HepG2 (cell line): Measurements from ENCODE around the gene SLC25A36. TPM values are rescaled to one million over a fixed set of nuclear protein-coding genes. Genes with fewer than 3 reads are reported as not detected.

Source experiments
- ATAC-seq: fragments of 200-7000 bp; cut with Tn5 transposase; 3 replicates; pipeline ENCODE4 v1.9.1; 2020; ENCODE audit warnings: mild to moderate bottlenecking, moderate library complexity
- BruUV-seq: library from RNA; stranded (reverse); fragments of 400-500 nt; replicated peaks from 2 replicates; lab custom pipeline; 2021; lab: Mats Ljungman, UMichigan
- CTCF ChIA-PET: fragments of 300-600 bp; formaldehyde crosslinking; extraction: SDS; loops from one replicate; lab custom pipeline; 2021; ENCODE audit warnings: low total read pairs, inconsistent platforms, low intra/inter-chr PET ratio; lab: Yijun Ruan, JAX
- POLR2A ChIA-PET: fragments of 350-600 bp; sonication (Branson Sonifier 250); formaldehyde crosslinking; loops from one replicate; lab custom pipeline; 2020; ENCODE audit warnings: antibody characterized with exemption, inconsistent platforms; lab: Yijun Ruan, JAX
- DNase-seq: peaks from one replicate; pipeline ENCODE4 v3.0.0-alpha.2; 2015; ENCODE audit warnings: low spot score
- FAIRE-seq: peaks from 3 replicates; lab custom pipeline; 2011; peaks lifted over from hg19 to GRCh38; lab: Jason Lieb, UNC
- H2AFZ ChIP-seq: one replicate; pipeline ENCODE4 v1.6.1; 2011; ENCODE audit warnings: low read length, inconsistent platforms
- H3K27ac ChIP-seq: fragments of 300-600 bp; 3 replicates; pipeline ENCODE4 v1.8.0; 2011; ENCODE audit warnings: mixed run types, mild to moderate bottlenecking, mixed read lengths, low read length, inconsistent platforms; ENCODE audit not compliant: insufficient read depth; ENCODE audit errors: extremely low read length
- H3K27me3 ChIP-seq, 2 experiments: fragments of 200-600 bp in 1 of 2; 2 replicates in 1 of 2; 3 replicates in 1 of 2; pipeline versions ENCODE4 v1.6.0 to v1.8.0; 2011; ENCODE audit warnings: low read length in 2 of 2, mild to moderate bottlenecking in 2 of 2, moderate library complexity in 2 of 2, inconsistent platforms in 1 of 2; ENCODE audit not compliant: insufficient read depth in 2 of 2, control insufficient read depth in 1 of 2
- H3K36me3 ChIP-seq, 2 experiments: fragments of 200-600 bp in 1 of 2; replicated peaks in 1 of 2; 2 replicates in 1 of 2; 3 replicates in 1 of 2; pipeline versions ENCODE4 v1.5.1 to v1.8.0; 2011; ENCODE audit warnings: low read length in 2 of 2, inconsistent platforms in 1 of 2; ENCODE audit not compliant: insufficient read depth in 2 of 2, control insufficient read depth in 1 of 2
- H3K4me1 ChIP-seq: 2 replicates; pipeline ENCODE4 v1.5.1; 2012; ENCODE audit warnings: low read length, inconsistent platforms; ENCODE audit not compliant: insufficient read depth
- H3K4me2 ChIP-seq: 2 replicates; pipeline ENCODE4 v1.6.0; 2011; ENCODE audit warnings: low read depth, low read length, inconsistent platforms
- H3K4me3 ChIP-seq, 3 experiments: fragments of 200-600 bp in 1 of 3; sonication (generic), shearing (Covaris generic) in 1 of 3; replicated peaks in 1 of 3; 2 replicates each; pipeline ENCODE4 v1.5.1; 2011 to 2016; ENCODE audit warnings: low read length in 3 of 3, inconsistent platforms in 2 of 3, low read depth in 2 of 3, mild to moderate bottlenecking in 2 of 3, control low read depth in 1 of 3, mixed read lengths in 1 of 3; ENCODE audit not compliant: insufficient read depth in 1 of 3
- H3K79me2 ChIP-seq: one replicate; pipeline ENCODE4 v1.6.1; 2011; ENCODE audit warnings: low read length, inconsistent platforms; ENCODE audit not compliant: insufficient read depth
- H3K9ac ChIP-seq: 2 replicates; pipeline ENCODE4 v1.6.0; 2011; ENCODE audit warnings: mild to moderate bottlenecking, low read depth, low read length, inconsistent platforms; ENCODE audit not compliant: insufficient read depth
- H3K9me3 ChIP-seq: 2 replicates; pipeline ENCODE4 v1.5.1; 2012; ENCODE audit warnings: mild to moderate bottlenecking, low read length
- H4K20me1 ChIP-seq: 2 replicates; pipeline ENCODE4 v1.6.0; 2011; ENCODE audit warnings: inconsistent platforms, mild to moderate bottlenecking, low read length, moderate library complexity; ENCODE audit not compliant: insufficient read depth
- ISL2 ChIP-seq: sonication (generic); formaldehyde crosslinking; IDR thresholded peaks from 2 replicates; pipeline ENCODE4 v1.5.0; 2020; ENCODE audit warnings: missing genetic modification reagents
- KAT2B ChIP-seq: fragments of 150-350 bp; IDR thresholded peaks from 2 replicates; pipeline ENCODE4 v1.6.1; 2014; ENCODE audit warnings: low read depth, low read length, borderline replicate concordance
- PLRG1 ChIP-seq: fragments of 450-650 bp; conservative IDR thresholded peaks from 2 replicates; pipeline ENCODE4 v1.6.1; 2016
- PRMT3 ChIP-seq: sonication (generic); formaldehyde crosslinking; IDR thresholded peaks from 2 replicates; pipeline ENCODE4 v1.8.1; 2022; ENCODE audit warnings: low read depth, mild to moderate bottlenecking, moderate library complexity, missing genetic modification reagents, borderline replicate concordance
- ZBTB46 ChIP-seq: sonication (generic); formaldehyde crosslinking; IDR thresholded peaks from 2 replicates; pipeline ENCODE4 v1.4.0; 2020; ENCODE audit warnings: mild to moderate bottlenecking, missing genetic modification reagents, borderline replicate concordance
- ZNF274 ChIP-seq: sonication (generic); formaldehyde crosslinking; IDR thresholded peaks from 2 replicates; pipeline ENCODE4 v1.5.1; 2020; ENCODE audit warnings: mild to moderate bottlenecking, missing genetic modification reagents
- ZNF33B ChIP-seq: sonication (generic); formaldehyde crosslinking; IDR thresholded peaks from 2 replicates; pipeline ENCODE4 v1.5.1; 2020; ENCODE audit warnings: mild to moderate bottlenecking, missing genetic modification reagents
- ZNF691 ChIP-seq: sonication (generic); formaldehyde crosslinking; IDR thresholded peaks from 2 replicates; pipeline ENCODE4 v1.4.0; 2020; ENCODE audit warnings: missing genetic modification reagents, low read depth, mild to moderate bottlenecking, borderline replicate concordance
- ZSCAN25 ChIP-seq: sonication (generic); formaldehyde crosslinking; IDR thresholded peaks from 2 replicates; pipeline ENCODE4 v1.8.0; 2022; ENCODE audit warnings: mild to moderate bottlenecking, missing genetic modification reagents
- WGBS: methylation state at CpG from one replicate; pipeline ENCODE4 v1.1.6; 2017; ENCODE audit warnings: low lambda C conversion rate; 5-methylcytosine and 5-hydroxymethylcytosine counted together
- in situ Hi-C: cut with HindIII; loops from 2 replicates; pipeline ENCODE4 v1.10.0; 2017; ENCODE audit warnings: low pct_unique_long_range_greater_than_20kb; ENCODE audit not compliant: extremely low pct_ligation_motif_present
- intact Hi-C: fragments of 100-400 bp; cut with micrococcal nuclease; formaldehyde crosslinking; loops from one replicate; pipeline ENCODE4 v1.10.0; 2022; ENCODE audit not compliant: unreplicated experiment
- polyA plus RNA-seq, 8 experiments: library from polyadenylated mRNA; depleted of rRNA in 3 of 8; stranded (reverse) in 7 of 8; unstranded in 1 of 8; fragments of >200 nt; fragmentation: Illumina TruSeq in 4 of 8; extraction: Trizol in 4 of 8; gene quantifications; 2 replicates each; pipeline versions ENCODE4 v1.2.1 to v1.2.3, GENCODE V29; 2011 to 2016; ENCODE audit warnings: low read depth in 4 of 8, missing spikeins in 1 of 8, mixed read lengths in 1 of 8; ENCODE audit not compliant: insufficient read depth in 1 of 8
- total RNA-seq, 5 experiments: library from RNA; depleted of rRNA; stranded (reverse); fragments of >200 nt; fragmentation: Illumina TruSeq; extraction: Trizol; gene quantifications; 2 replicates each; pipeline ENCODE4 v1.2.3, GENCODE V29; 2016; ENCODE audit warnings: low read depth in 1 of 5
- TF ChIP-seq, protein P1 (sequence below): IDR thresholded peaks from 2 replicates; pipeline ENCODE4 v1.6.1; 2016; ENCODE audit warnings: low read depth, borderline replicate concordance
- TF ChIP-seq, protein P2 (sequence below): sonication (generic); formaldehyde crosslinking; IDR thresholded peaks from 2 replicates; pipeline ENCODE4 v1.4.0; 2020; ENCODE audit warnings: missing genetic modification reagents
- TF ChIP-seq, protein P3 (sequence below): sonication (generic); formaldehyde crosslinking; IDR thresholded peaks from 2 replicates; pipeline ENCODE4 v1.4.0; 2020; ENCODE audit warnings: missing genetic modification reagents
- TF ChIP-seq, protein P4 (sequence below): sonication (generic); formaldehyde crosslinking; IDR thresholded peaks from 2 replicates; pipeline ENCODE4 v1.4.0; 2020; ENCODE audit warnings: mild to moderate bottlenecking, missing genetic modification reagents

The SLC25A36 gene
- total and polyA plus RNA-seq, 2 of the 13 experiments (the other 11 are each of a cell fraction or from before 2014, with no cell fraction given) = 30.6 to 85.6 TPM

DNA sequence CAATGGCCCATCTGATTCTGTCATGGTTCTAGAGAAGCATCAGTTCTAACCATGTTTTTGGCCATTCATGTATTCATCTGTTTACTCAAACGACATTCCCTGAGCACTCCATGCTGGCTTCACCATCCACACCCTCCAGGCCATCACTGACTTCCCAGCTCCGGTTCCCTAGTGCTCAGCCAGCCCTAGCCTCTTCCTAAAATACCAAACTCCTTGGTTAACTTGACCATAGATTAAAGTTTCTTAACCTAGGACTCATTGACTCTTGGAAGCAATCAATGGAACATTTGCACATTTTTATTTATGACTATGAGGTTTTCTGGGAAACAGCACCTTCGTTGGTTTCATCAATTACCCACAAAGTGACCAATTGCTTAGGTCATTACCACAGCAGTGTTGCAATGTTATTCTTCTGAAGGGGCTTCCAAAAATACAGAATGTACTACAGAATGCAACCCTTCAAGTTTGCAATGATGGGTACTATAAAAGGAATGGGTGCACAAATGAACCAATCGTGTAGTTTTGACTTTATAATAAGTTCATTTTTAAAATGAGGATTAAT lies 27.2 kb upstream of the SLC25A36 start:
- intact Hi-C loops = loop anchor here (5.0 kb wide), 1 partner anchor 193 kb away; no protein-coding TSS in a partner anchor
- no peak overlapping the region for H2AFZ ChIP-seq
- POLR2A ChIA-PET = no interaction called here
- in situ Hi-C loops = loop anchor here (10.0 kb wide), 1 partner anchor 280 kb away; no protein-coding TSS in a partner anchor
- 0 out of 5 replicates have a peak, but pooled peaks cover 0 to 16% of the 10 kb centered on the region in 2 experiments for H3K27me3 ChIP-seq
- no peaks in the 10 kb centered on the region for H3K79me2 ChIP-seq
- no peaks in the 10 kb centered on the region for H4K20me1 ChIP-seq
- ATAC-seq = no peak
- H3K9me3 ChIP-seq = no peaks in the 10 kb centered on the region
- H3K27ac ChIP-seq = no peak overlapping the region
- 21% methylated on average over 4 of the region's 4 CpGs for WGBS
- FAIRE-seq = no peak
- no peak overlapping the region for H3K9ac ChIP-seq
- H3K4me2 ChIP-seq = no peak overlapping the region
- H3K36me3 ChIP-seq = no peaks in the 10 kb centered on the region
- CTCF ChIA-PET = no interaction called here
- BruUV-seq = no TSS peak
- H3K4me1 ChIP-seq = peaks cover 36% of the 10 kb centered on the region
- no peak overlapping the region for H3K4me3 ChIP-seq
- DNase-seq = no peak
- TF ChIP-seq, protein P1, sequence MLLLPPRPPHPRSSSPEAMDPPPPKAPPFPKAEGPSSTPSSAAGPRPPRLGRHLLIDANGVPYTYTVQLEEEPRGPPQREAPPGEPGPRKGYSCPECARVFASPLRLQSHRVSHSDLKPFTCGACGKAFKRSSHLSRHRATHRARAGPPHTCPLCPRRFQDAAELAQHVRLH (CRISPR knock-in tag) = no peak
- TF ChIP-seq, protein P2, sequence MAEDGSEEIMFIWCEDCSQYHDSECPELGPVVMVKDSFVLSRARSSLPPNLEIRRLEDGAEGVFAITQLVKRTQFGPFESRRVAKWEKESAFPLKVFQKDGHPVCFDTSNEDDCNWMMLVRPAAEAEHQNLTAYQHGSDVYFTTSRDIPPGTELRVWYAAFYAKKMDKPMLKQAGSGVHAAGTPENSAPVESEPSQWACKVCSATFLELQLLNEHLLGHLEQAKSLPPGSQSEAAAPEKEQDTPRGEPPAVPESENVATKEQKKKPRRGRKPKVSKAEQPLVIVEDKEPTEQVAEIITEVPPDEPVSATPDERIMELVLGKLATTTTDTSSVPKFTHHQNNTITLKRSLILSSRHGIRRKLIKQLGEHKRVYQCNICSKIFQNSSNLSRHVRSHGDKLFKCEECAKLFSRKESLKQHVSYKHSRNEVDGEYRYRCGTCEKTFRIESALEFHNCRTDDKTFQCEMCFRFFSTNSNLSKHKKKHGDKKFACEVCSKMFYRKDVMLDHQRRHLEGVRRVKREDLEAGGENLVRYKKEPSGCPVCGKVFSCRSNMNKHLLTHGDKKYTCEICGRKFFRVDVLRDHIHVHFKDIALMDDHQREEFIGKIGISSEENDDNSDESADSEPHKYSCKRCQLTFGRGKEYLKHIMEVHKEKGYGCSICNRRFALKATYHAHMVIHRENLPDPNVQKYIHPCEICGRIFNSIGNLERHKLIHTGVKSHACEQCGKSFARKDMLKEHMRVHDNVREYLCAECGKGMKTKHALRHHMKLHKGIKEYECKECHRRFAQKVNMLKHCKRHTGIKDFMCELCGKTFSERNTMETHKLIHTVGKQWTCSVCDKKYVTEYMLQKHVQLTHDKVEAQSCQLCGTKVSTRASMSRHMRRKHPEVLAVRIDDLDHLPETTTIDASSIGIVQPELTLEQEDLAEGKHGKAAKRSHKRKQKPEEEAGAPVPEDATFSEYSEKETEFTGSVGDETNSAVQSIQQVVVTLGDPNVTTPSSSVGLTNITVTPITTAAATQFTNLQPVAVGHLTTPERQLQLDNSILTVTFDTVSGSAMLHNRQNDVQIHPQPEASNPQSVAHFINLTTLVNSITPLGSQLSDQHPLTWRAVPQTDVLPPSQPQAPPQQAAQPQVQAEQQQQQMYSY (CRISPR knock-in tag) = no peak
- no peak for TF ChIP-seq ZNF33B (CRISPR knock-in tag)
- TF ChIP-seq ZNF691 (CRISPR knock-in tag) = no peak
- TF ChIP-seq KAT2B = no peak
- no peak for TF ChIP-seq PRMT3
- TF ChIP-seq, protein P3, sequence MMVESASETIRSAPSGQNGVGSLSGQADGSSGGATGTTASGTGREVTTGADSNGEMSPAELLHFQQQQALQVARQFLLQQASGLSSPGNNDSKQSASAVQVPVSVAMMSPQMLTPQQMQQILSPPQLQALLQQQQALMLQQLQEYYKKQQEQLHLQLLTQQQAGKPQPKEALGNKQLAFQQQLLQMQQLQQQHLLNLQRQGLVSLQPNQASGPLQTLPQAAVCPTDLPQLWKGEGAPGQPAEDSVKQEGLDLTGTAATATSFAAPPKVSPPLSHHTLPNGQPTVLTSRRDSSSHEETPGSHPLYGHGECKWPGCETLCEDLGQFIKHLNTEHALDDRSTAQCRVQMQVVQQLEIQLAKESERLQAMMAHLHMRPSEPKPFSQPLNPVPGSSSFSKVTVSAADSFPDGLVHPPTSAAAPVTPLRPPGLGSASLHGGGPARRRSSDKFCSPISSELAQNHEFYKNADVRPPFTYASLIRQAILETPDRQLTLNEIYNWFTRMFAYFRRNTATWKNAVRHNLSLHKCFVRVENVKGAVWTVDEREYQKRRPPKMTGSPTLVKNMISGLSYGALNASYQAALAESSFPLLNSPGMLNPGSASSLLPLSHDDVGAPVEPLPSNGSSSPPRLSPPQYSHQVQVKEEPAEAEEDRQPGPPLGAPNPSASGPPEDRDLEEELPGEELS (CRISPR knock-in tag) = no peak
- no peak for TF ChIP-seq ISL2 (CRISPR knock-in tag)
- TF ChIP-seq, protein P4, sequence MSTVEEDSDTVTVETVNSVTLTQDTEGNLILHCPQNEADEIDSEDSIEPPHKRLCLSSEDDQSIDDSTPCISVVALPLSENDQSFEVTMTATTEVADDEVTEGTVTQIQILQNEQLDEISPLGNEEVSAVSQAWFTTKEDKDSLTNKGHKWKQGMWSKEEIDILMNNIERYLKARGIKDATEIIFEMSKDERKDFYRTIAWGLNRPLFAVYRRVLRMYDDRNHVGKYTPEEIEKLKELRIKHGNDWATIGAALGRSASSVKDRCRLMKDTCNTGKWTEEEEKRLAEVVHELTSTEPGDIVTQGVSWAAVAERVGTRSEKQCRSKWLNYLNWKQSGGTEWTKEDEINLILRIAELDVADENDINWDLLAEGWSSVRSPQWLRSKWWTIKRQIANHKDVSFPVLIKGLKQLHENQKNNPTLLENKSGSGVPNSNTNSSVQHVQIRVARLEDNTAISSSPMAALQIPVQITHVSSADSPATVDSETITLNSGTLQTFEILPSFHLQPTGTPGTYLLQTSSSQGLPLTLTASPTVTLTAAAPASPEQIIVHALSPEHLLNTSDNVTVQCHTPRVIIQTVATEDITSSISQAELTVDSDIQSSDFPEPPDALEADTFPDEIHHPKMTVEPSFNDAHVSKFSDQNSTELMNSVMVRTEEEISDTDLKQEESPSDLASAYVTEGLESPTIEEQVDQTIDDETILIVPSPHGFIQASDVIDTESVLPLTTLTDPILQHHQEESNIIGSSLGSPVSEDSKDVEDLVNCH (CRISPR knock-in tag) = no peak
- no peak for TF ChIP-seq ZBTB46 (CRISPR knock-in tag)
- no peak for TF ChIP-seq ZNF274 (CRISPR knock-in tag)
- no peak for TF ChIP-seq ZSCAN25 (CRISPR knock-in tag)
- no peak for TF ChIP-seq PLRG1
